GM19438 (cell line): ENCODE data around the gene DNAJB11.

Source experiments
- ATAC-seq: cut with Tn5 transposase; IDR thresholded peaks from one replicate; pipeline ENCODE4 v1.9.1; 2021; ENCODE audit warnings: low read depth; ENCODE audit not compliant: unreplicated experiment

Gene DNAJB11

DNA sequence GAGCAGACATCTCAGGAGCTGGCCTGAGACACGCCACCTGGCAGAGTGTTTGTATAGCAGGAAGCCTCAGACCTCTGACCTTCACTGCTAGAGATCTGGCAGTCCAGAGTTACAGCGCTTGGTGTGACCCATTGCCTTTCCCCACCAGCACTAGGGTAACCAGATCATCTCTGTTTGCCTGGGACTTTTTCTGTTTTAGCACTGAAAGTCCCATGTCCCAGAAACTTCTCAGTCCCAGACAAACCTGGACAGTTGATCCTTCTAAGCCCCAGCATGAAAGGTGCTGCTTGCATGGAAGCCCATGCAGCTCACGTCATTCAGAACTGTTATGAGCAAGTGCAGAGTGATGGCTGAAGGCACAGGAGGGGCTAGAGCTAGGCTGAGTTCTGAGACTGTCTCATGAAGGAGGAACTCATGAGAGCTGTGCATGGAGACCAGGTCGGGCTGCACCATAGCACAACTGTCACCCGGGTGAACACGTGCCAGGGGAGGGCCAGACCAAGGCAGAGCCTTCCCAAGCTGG lies 24.1 kb downstream of the DNAJB11 start:
- ATAC-seq, result no peak

DNA sequence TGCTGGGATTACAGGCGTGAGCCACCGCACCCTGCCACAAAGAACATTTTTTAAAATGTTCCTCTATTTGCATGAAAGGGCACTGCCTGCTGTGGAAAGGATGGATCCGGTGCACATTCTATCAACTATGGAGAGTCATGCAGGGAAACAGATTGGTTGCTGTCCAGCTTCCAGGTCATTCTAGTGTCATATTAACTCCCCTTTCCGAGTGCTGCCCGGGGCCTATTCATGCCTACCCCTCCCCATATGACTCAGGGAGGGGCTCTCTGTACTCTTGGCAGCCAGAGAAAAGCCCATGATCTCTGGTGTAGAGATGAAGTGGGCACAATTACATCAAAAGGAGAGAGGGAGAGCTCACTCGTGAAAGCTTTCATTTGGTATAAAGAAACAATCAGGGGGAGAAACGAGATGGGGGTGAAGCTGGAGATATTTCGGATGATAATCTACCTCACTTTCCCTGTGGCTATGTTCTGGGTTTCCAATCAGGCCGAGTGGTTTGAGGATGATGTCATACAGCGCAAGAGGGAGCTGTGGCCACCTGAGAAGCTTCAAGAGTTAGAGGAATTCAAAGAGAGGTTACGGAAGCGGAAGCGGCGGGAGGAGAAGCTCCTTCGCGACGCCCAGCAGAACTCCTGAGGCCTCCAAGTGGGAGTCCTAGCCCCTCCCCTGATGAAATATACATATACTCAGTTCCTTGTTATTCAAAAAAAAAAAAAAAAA lies 26.2 kb downstream of the DNAJB11 start:
- ATAC-seq, result no peak

DNA sequence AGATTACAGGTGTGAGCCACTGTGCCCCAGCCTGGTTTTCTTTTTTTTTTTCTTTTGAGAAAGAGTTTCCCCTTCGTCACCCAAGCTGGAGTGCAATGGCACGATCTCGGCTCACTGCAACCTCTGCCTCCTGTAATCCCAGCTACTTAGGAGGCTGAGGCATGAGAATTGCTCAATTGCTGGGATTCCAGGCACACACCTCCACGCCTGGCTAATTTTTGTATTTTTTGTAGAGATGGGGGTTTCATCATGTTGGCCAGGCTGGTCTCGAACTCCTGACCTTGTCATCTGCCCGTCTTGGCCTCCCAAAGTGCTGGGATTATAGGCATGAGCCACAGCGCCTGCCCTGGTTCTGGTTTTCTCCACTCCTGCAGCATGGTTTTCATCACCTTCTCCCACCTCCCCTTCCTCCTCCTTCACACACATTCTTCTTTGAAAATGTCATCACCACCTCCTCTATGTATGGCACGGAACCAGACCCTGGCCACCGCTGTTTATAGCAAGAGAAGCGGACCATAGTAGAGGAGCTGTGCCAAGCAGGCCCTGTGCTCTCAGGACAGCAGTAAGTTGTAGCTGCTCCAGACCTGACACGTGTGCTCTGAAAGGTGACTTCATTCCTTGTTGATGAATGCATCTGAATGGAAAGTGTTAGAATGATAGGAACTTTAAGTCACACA lies 27.7 kb downstream of the DNAJB11 start:
- ATAC-seq, result no peak

DNA sequence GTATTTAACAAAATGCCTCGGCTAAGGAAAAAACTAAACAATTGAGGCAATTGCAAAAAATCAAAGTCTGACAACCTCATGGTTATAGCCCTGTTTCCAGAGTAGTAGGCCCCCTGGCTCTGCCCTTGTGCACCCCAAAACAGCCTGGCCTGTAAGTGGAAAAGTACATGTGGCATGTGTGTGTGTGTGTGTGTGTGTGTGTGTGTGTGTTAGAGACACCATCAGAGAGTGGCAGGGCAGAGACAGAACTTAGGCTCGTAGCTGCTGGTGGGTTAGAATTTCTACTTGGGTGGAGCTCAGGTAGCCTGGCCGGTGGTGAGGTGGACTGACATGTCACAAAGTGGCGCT lies 28.2 kb downstream of the DNAJB11 start:
- no peak for ATAC-seq

DNA sequence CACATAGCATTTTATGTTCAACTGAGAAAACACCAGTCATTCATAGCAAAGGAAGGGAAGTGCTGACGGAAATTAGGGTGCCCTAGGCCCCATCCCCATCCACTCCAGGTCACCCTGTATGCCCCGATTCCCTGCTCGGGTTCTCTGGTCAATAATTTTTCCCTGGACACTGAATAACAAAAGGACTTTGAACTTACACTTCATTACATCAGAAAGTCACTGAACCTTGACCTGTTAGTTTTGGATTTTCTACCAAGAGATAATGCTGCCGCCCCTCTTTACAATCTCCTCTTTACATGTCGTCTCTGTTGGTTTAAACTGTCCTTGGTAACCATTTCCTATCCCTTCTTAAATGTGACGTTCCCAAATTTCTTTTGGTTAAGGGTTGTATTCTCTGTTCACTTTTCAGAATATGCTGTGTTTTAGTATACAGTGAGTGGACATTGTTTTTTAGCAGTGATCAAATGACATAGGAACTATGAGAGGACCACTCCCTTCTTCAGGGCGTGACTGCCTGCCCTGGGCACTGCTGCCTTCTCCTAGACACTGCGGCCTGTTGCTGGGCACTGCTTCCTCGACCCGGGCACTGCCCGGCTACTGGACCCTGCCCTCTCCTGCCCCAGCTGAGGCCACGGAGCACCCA lies 28.7 kb downstream of the DNAJB11 start:
- no peak for ATAC-seq

DNA sequence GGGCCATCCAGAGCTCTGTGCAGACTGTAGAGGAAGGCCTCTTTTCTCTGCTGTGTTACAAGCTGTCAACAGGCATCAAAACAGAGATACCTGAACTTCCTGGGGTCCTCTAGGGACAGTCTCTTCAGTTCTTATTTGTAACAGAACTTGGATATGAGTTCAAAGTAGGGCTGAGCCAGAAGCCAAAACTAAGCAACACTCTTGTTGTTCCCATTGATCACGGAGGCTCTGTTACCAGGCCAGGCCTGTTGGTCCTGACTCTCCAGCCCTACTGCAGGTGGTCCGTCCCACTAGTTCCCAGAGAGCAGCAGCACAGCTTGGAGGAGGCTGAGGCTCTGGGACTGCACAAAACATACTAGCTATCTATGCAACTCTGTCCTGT lies 29.3 kb downstream of the DNAJB11 start:
- no peak for ATAC-seq

DNA sequence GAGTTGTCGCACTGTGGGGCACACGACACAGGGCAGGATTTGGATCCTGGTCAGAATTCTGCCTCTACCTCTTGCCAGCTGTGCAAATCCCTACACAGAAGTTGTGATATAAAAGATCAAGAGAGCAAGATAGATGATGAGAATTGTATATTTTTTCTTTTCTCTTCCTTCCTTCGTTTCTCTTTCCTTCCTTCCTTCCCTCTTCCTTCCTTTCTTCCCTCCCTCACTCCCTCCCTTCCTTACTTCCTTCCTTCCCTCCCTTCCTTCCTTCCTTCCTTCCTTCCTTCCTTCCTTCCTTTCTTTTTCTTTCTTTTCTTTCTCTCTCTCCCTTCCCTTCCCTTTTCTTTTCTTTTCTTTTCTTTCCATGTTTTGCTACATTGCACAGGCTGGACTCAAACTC lies 30.4 kb downstream of the DNAJB11 start:
- no peak for ATAC-seq

DNA sequence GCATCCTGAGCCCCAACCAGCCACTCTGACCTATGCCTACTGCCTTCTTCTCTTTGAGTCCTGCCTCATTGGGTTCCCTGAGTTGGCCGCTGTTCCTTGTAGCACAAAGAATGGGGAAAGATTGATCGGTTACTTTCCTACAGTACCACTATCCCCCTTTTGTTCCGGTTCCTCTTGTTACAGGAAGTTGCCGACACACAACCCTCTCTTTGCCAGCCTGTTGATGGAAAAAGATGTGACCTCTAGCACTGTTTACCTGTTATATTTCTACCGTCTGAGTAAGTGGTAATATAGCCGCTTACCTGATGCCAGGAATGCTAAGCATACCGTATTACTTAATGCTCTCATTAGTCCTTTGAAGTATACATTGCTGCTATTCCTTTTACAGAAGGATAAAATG lies 32.6 kb downstream of the DNAJB11 start:
- ATAC-seq, result no peak

DNA sequence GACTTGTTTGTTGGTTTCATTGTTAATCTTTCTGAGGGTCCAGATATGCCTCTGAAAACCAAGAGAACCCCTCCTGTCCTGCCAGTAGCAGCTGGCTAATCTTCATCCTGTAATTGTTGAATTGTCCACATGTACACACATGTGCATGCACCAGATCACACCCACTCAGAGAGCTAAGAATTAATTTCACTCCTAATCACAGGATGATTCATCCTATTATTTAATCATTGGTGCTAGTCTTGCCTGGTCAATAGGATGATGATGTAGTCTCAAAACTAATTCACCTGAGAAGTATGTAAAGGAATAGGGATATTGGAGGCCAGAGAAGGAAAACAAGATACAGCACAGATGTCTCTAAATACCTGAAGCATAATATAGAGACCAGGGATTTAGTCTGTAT lies 34.6 kb downstream of the DNAJB11 start:
- no peak for ATAC-seq

DNA sequence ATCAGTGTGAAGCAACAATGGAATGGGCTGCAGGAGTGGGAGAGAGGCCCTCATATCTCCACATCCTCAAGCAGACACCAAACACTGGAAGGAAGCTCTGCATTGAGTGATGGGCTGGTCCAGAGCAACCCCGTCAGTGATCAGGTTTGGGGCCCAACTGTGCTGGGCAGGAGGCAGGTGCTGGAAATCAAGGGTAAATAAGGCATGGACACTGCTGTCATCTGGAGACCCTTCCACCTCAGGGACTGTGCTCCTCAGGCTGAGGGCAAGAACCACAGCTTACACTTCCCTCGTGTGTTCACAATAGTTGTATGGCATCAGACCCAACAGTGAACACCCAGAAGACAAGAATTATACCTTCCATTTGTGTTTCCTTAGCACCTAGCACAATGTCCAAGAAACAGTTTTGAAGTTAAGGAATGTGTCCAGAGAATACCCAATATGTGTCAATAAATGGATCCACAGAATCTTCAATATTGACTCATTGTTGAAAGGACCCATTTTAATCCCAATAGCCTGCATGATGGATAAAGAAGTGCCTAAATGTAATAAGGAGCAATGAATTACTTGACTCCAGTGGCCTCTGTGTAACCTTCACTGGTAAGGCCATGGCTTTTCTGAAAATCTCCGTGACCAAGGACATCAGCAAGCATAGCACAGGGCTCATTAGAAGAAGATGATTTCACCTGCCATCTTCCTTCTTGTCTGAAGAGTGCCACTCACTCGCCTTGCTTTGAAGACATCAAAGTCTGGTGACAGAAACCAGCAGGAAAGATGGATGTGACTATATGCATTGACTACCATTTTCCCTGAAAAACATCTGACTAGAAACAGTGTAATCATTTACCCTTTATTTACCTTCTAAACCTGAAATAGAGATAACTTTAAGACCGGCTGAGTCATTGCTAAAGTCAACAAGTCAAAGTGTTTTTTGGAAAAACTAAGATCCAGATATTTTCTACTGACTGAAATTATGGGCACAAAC lies 35.3 kb downstream of the DNAJB11 start:
- no peak for ATAC-seq

DNA sequence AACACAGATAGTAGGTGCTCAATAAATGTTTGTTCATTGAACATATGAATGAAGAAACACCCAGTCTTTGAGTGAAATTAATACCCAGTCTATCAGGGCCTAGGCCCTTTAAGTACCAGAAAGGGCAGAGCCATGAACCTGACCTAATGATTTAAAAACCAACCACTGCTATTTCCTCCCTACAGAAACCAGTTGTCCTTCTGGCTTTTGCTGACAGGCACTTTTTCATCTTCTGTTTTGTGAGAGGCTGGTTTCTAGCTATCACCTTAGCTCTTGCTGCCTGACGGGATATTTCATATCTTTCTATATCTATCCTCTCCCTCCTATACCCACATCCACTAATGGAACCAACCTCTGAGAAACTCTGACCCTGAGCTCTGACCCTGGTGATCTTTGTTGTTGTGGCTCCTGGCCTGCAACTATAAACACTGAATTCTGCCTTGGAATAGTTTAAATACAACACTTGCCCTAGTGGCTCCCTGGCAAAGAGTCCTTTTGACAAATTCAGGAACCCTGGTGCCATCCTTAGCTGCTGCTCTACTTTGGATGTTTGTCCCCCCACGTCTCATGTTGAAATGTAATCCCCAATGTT lies 38.2 kb downstream of the DNAJB11 start:
- no peak for ATAC-seq

DNA sequence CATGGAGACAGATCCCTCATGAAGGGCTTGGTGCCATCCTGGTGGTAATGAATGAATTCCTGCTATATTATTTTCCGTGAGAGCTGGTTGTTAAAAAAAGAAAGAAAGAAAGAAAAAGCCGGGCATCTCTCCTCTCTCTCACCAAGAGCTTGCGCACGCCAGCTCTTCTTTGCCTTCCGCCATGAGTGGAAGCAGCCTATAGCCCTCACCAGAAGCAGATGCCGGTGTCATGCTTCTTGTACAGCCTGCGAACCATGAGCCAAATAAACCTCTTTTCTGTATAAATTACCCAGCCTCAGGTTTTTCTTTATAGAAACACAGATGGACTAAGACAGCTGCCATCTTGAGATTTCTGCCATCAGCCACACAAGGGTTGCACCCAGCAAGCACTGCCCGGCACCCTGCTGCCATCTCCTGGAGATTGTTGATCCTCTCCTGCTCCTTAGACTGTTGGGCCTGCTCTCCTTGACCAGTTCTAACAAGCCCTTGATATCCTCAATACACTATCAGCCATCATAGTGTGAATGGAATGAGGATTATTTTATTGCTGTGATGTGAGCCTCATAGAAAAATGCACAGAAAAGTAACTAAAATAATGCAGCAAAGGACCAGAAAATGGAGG lies 38.8 kb downstream of the DNAJB11 start:
- ATAC-seq, result no peak

DNA sequence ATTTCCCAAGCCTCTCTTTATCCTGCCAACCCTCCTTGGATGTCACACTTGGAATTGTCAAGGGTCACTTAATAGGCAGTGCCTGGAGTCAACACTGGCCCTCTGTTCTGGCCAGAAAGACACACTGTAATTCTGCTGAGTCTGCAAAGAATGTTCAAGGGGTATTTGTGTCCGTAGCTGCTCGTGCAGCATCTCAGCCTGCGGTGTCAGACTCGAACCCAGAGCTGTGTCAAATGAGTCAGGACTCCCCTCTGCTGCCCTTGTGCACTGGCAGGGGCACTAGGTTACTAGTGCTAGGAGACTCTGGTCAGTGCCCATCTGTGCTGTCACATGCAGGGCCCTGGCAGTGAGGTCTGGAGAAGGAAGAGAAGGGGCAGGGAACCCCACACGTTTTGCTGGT lies 41.5 kb downstream of the DNAJB11 start:
- no peak for ATAC-seq

DNA sequence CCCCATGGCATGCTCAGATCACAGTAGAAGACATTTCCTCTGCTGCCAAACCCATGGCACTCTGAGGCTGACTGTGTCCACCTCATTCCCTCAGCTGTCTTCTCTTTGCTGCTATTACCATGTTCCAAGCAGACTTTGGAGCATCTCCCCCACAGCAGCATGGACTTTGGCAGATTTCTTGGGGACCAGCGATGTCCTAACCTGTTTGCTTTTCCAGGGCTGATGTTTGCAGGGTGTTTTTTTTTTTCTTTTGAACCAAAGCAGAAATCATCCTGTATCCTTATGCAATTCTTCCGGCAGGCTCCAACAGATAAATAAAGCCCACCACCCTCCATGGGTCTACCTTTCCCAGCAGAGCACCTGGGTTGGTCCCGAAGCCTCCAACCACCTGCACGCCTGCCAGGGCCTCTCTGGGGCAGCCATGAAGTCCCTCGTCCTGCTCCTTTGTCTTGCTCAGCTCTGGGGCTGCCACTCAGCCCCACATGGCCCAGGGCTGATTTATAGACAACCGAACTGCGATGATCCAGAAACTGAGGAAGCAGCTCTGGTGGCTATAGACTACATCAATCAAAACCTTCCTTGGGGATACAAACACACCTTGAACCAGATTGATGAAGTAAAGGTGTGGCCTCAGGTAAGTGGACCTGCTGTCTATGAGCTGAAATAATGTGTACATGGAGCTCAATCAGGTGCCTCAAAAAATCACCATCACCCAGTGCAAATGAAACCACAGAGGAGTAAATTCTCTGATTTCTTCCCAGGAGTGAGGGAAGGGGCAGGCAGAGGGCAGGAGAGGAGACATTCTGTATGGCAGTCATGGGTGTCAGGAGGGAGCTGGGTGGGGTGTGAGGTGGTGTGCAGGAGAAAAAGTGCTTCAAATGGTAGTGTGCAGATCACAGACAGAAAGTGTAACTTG lies 42.5 kb downstream of the DNAJB11 start, which contains the start of gene AHSG:
Gene AHSG, plus strand, starts transcription at position 340 of the 916 bp plus-strand sequence. Its CDS starts 82 bp downstream, at position 422.
- no peak for ATAC-seq

DNA sequence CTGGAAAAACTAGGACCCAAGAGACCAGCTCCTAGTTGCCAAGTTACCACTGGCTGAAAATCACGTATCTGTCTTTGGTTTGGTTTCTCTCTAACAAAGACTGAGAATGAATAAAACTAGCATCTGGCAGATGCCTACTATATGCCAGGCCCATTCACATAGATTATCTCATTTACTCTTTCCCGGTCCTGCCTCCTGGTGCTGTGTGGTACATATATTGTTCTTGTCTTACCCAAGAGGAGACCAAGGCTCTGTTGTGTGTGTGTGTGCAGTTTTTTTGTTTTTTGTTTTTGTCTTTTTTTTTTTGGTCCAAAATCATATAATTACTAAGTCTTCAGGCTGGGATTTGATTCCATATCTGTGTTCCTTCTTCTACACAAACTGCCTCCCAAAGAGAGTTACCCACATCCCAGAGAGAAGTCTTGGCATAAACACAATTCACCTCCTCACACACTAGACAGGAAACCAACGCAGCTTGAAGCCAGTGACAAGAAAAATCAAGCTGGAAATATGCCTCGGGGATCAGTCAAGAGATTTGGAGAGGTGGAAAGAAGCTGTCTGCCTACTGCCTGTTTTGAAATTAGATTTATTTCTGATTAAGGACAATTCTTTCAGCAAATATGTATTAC lies 43.2 kb downstream of the DNAJB11 start:
- no peak for ATAC-seq

DNA sequence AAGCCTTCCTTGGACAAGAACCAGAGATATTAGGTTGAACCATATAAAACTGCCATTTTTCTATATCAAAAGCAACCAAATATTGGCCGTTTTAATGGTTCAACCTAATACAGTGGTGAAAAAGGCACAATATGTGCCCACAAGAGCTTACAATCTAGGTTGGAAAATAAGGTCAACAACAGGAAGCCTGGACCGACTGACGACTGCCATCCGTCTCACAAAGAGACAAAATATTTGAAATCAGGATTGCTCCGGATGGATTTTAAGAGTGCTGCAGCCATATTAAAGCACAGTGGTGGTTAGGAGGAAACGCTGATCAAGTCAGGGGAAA lies 43.7 kb downstream of the DNAJB11 start:
- ATAC-seq, result no peak

DNA sequence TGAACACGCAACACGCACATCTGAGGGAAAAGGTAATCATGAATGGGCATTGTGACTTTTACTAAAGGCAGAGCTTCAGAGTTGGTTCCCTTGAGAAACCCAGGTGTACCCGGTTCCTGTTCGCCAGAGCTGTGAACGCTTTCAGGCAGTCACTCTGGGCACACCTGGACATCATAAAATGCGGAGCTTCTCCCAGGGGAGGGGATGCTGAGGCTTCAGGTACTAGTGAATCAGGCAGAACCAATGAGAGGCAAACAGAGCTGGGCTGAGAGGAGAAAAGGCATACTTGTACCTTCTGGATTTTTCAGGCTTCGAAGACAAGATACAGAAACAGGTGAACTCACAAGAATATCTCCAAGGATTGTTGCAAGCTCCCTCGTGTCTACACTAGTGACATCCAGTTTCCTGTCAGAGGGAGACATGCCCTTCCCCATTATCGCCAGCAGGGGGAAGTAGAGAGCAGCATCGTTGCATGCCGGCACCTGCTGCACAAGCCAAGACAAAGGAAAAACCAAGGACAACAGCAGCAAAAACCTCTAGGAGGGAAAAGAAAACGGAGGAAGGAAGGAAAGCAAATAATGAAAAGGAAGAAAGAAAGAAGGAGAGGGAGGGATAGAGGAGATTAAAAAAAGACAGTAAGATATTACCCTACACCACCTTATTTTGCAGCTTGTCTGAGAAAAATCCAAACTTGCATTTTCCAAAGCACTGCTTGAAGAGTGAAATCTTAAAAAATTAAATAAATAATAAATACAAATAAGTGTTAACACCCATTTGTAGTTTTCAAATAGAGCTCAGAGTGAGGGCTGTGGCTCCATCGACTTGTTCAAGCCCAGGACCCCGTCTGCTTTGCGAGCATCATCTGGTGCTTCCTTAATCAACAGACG lies 44.3 kb downstream of the DNAJB11 start:
- ATAC-seq, result no peak

DNA sequence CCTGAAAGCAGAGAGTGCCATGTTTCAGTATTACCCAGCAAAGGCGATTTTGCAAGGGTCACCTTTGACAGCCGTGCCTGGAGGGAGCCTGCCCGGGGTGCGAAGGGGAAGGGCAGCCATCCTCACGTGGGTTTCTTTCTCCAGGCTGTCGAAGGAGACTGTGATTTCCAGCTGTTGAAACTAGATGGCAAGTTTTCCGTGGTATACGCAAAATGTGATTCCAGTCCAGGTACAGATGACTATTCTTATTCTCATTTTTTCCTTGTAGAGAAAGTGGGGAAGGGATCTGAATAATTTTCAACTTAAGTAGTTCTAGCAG lies 45.7 kb downstream of the DNAJB11 start:
- no peak for ATAC-seq
